Measurements from ENCODE around the gene NREP. TPM values are rescaled to one million over a fixed set of nuclear protein-coding genes. Genes with fewer than 3 reads are reported as not detected.

Gene NREP
- total and polyA plus RNA-seq, 10 donors, result 12.9 to 54.5 (median 32.9) TPM

- no peaks in the 10 kb centered on the region for H3K9me3 ChIP-seq
- peak overlapping the region in 3 of 8 donors; percentile 3 to 40 (median 16) for H3K4me3 ChIP-seq
- intact Hi-C loops (cut with DNase I; ENCODE audit: low total_unique reads), result no loop called here
Measured at GRCh38 chr5:111742177-111742994, 14.6 kb downstream of the NREP start.

GRCh38 chr5:111741278-111741677 lies 15.7 kb downstream of the NREP start:
- H3K27ac ChIP-seq, result no peak overlapping the region
- TF ChIP-seq POLR2AphosphoS5 (IDR thresholded peaks at IDR 0.05) (no peak), POLR2A (IDR thresholded peaks at IDR 0.05) (no peak), CTCF (IDR thresholded peaks at IDR 0.05 in 8 of 11, conservative IDR thresholded peaks at IDR 0.05 in 3 of 11) (no peak)
- DNase-seq, result no peak
- no peaks in the 10 kb centered on the region for H3K9me3 ChIP-seq
- H3K36me3 ChIP-seq, result no peaks in the 10 kb centered on the region
- H3K4me1 ChIP-seq, result peaks cover 0 to 29% (median 12%) of the 10 kb centered on the region in 6 donors
- intact Hi-C loops (cut with DNase I; ENCODE audit: low total_unique reads), result no loop called here
- WGBS, 5 donors, result 33 to 65% (median 59%) methylated on average over 3 of the region's 3 CpGs
- no peaks in the 10 kb centered on the region for H3K27me3 ChIP-seq (replicated peaks in 1 of 7)
- no peak overlapping the region for H3K4me3 ChIP-seq

More at GRCh38 chr5:111742177-111742994, 14.6 kb downstream of the NREP start:
- peaks cover 0 to 29% (median 13%) of the 10 kb centered on the region in 6 donors for H3K4me1 ChIP-seq
- no peak for DNase-seq
- H3K36me3 ChIP-seq, result no peaks in the 10 kb centered on the region
- peak overlapping the region; percentile 30 to 79 (median 67) for H3K27ac ChIP-seq
- H3K27me3 ChIP-seq (replicated peaks in 1 of 7), result no peaks in the 10 kb centered on the region
- TF ChIP-seq POLR2AphosphoS5 (IDR thresholded peaks at IDR 0.05) (peak in 1 of 3 donors; percentile 10), CTCF (IDR thresholded peaks at IDR 0.05 in 8 of 11, conservative IDR thresholded peaks at IDR 0.05 in 3 of 11) (no peak)
- WGBS, 5 donors, result 30 to 60% (median 39%) methylated on average over 10 of the region's 10 CpGs

- WGBS, 5 donors, result 80 to 90% (median 84%) methylated on average over 3 of the region's 3 CpGs
- Histone ChIP-seq H3K36me3 (no peaks in the 10 kb centered on the region), H3K9me3 (no peaks in the 10 kb centered on the region), H3K4me3 (no peak overlapping the region), H3K4me1 (peaks cover 0 to 29% (median 12%) of the 10 kb centered on the region in 6 donors), H3K27me3 (replicated peaks in 1 of 7) (no peaks in the 10 kb centered on the region), H3K27ac (no peak overlapping the region)
- DNase-seq, result no peak
- TF ChIP-seq POLR2A (IDR thresholded peaks at IDR 0.05) (no peak), POLR2AphosphoS5 (IDR thresholded peaks at IDR 0.05) (no peak), CTCF (IDR thresholded peaks at IDR 0.05 in 8 of 11, conservative IDR thresholded peaks at IDR 0.05 in 3 of 11) (no peak)
- intact Hi-C loops (cut with DNase I; ENCODE audit: low total_unique reads), result no loop called here
Measured at GRCh38 chr5:111739416-111739815, 17.6 kb downstream of the NREP start.

- Histone ChIP-seq H3K36me3 (peaks cover 0 to 5% (median 0%) of the 10 kb centered on the region in 6 donors), H3K27ac (no peak overlapping the region), H3K27me3 (replicated peaks in 1 of 7) (no peaks in the 10 kb centered on the region), H3K9me3 (no peaks in the 10 kb centered on the region), H3K4me1 (peaks cover 0 to 19% (median 8%) of the 10 kb centered on the region in 6 donors), H3K4me3 (no peak overlapping the region)
- TF ChIP-seq POLR2A (IDR thresholded peaks at IDR 0.05) (no peak), CTCF (IDR thresholded peaks at IDR 0.05 in 8 of 11, conservative IDR thresholded peaks at IDR 0.05 in 3 of 11) (no peak), POLR2AphosphoS5 (IDR thresholded peaks at IDR 0.05) (no peak)
- WGBS, 5 donors, result 89 to 92% (median 90%) methylated on average over 5 of the region's 5 CpGs
- intact Hi-C loops (cut with DNase I; ENCODE audit: low total_unique reads), result no loop called here
- no peak for DNase-seq
Measured at GRCh38 chr5:111738118-111738517, 18.9 kb downstream of the NREP start.

All from spleen (tissue), 11 donors.